ACC112 (cell line): ENCODE measurements around the gene STXBP6.

ENCODE experiments used
- H2AFZ ChIP-seq: fragments of 200-600 bp; sonication (generic); one replicate; pipeline ENCODE4 v1.6.0; 2017; ENCODE audit warnings: antibody characterized with exemption, low read length; ENCODE audit not compliant: unreplicated experiment
- H3K27ac ChIP-seq: fragments of 200-600 bp; sonication (generic); 2 replicates; pipeline ENCODE4 v1.5.1; 2014; ENCODE audit warnings: low read depth, mild to moderate bottlenecking, antibody characterized with exemption, low read length, moderate library complexity
- H3K27me3 ChIP-seq: fragments of 200-600 bp; sonication (generic); 2 replicates; pipeline ENCODE4 v1.6.1; 2014; ENCODE audit warnings: mild to moderate bottlenecking, antibody characterized with exemption, low read length, moderate library complexity, mixed read lengths; ENCODE audit not compliant: insufficient read depth
- H3K36me3 ChIP-seq: fragments of 200-600 bp; sonication (generic); 2 replicates; pipeline ENCODE4 v1.6.1; 2016; ENCODE audit warnings: mild to moderate bottlenecking, antibody characterized with exemption, low read length, moderate library complexity, mixed read lengths; ENCODE audit not compliant: insufficient read depth
- H3K4me1 ChIP-seq: fragments of 200-600 bp; sonication (generic); one replicate; pipeline ENCODE4 v1.6.1; 2016; ENCODE audit warnings: low read length, mixed read lengths; ENCODE audit not compliant: insufficient read depth, unreplicated experiment, control insufficient read depth
- H3K4me3 ChIP-seq: fragments of 200-600 bp; sonication (generic); 2 replicates; pipeline ENCODE4 v1.5.1; 2014; ENCODE audit warnings: mild to moderate bottlenecking, low read depth, low read length
- H3K79me2 ChIP-seq: fragments of 200-600 bp; sonication (generic); one replicate; pipeline ENCODE4 v1.6.0; 2016; ENCODE audit warnings: low read length; ENCODE audit not compliant: control insufficient read depth, unreplicated experiment, insufficient read depth

The STXBP6 gene

GRCh38 chr14:24999157-24999556 lies 50.8 kb downstream of the STXBP6 start:
- Histone ChIP-seq H2AFZ (no peak overlapping the region), H3K27me3 (no peaks in the 10 kb centered on the region)

GRCh38 chr14:24996930-24997725 lies 52.8 kb downstream of the STXBP6 start:
- Histone ChIP-seq H3K27me3 (no peaks in the 10 kb centered on the region), H3K4me1 (no peaks in the 10 kb centered on the region), H2AFZ (no peak overlapping the region), H3K27ac (no peak overlapping the region), H3K79me2 (no peaks in the 10 kb centered on the region), H3K36me3 (no peaks in the 10 kb centered on the region), H3K4me3 (no peak overlapping the region)

More at GRCh38 chr14:24999157-24999556, 50.8 kb downstream of the STXBP6 start:
- H3K79me2 ChIP-seq, result no peaks in the 10 kb centered on the region
- no peaks in the 10 kb centered on the region for H3K36me3 ChIP-seq
- no peak overlapping the region for H3K4me3 ChIP-seq
- peaks cover 10% of the 10 kb centered on the region for H3K4me1 ChIP-seq
- H3K27ac ChIP-seq, result no peak overlapping the region

- Histone ChIP-seq H3K79me2 (no peaks in the 10 kb centered on the region), H3K27me3 (no peaks in the 10 kb centered on the region), H3K36me3 (no peaks in the 10 kb centered on the region), H3K4me1 (no peaks in the 10 kb centered on the region), H2AFZ (no peak overlapping the region), H3K4me3 (no peak overlapping the region), H3K27ac (no peak overlapping the region)
Observed at GRCh38 chr14:24995016-24995415, 54.9 kb downstream of the STXBP6 start.

DNA sequence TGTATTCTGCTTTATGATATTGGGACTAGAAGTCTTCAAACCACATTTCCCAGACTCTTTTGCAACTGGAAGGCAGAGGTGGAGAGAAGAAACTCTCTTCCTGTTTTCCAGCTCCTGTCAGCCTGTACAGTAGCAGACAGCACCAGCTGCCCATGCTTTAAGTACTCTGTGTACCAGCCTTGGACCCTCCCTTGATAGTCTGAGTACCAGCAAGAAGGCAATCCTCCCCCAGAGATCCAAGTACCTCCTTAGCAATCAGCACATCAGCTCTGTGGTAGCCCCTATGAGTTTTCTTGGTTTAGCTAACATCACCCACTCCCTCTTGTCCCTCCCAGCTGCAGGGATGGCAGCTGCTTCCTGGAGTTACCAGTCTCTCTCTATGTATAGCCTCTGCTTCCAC lies 56.3 kb downstream of the STXBP6 start:
- H3K4me3 ChIP-seq, result no peak overlapping the region
- H3K79me2 ChIP-seq, result no peaks in the 10 kb centered on the region
- no peaks in the 10 kb centered on the region for H3K36me3 ChIP-seq
- no peak overlapping the region for H2AFZ ChIP-seq
- H3K27me3 ChIP-seq, result no peaks in the 10 kb centered on the region
- no peaks in the 10 kb centered on the region for H3K4me1 ChIP-seq
- H3K27ac ChIP-seq, result no peak overlapping the region

DNA sequence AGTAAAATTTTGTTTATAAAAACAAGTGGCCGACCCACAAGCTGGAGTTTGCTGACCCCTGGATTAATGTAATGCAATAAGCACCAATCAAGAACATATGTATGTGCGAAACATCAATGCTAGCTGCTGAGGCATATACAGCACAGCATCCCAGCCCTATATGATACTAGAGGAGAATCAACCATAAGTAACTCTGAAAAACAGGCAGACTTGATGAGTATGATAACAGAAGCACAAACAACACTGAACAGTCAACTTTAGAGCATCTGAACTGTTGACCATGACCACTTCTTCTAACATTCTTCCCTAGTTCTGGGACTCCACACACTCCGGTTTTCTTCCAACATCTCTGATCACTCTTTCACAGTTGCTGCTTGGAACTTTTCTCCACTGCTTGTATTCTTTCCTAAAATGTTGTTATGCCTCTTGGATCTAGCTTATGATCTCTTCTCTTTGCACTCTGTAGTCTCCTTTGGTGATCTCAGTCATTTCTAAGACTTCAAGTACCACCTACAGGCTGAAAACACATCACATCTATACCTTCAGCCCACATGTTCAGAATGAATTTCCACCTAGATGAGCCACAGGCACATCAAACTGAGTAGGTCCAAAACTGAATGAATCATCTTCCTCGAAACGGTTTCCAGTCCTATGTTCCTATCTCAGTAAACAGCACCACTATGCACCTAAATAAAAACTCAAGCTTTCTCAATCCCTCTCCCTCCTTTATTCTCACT lies 57.2 kb downstream of the STXBP6 start:
- no peaks in the 10 kb centered on the region for H3K4me1 ChIP-seq
- H3K27ac ChIP-seq, result no peak overlapping the region
- H2AFZ ChIP-seq, result no peak overlapping the region
- H3K36me3 ChIP-seq, result no peaks in the 10 kb centered on the region
- H3K27me3 ChIP-seq, result no peaks in the 10 kb centered on the region
- no peaks in the 10 kb centered on the region for H3K79me2 ChIP-seq
- no peak overlapping the region for H3K4me3 ChIP-seq

DNA sequence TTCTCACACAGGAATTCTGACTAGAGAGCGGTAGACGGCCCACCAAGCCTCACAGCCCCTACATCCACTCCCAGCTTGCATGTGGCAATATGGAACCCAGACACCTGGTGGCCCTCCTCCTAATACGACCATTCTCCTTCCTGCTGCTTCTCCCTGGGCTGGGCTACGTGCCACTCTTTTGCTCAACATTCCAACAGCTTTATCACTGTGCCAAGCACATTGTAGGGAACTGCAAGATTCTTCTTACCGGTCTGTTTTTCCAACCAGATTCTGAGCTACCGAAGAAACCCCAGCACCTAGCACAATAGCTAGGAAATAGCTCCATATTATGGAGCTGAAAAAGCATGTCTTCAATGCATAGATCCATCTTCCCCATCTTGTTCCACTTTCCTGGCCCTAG lies 58.1 kb downstream of the STXBP6 start:
- no peak overlapping the region for H2AFZ ChIP-seq
- H3K4me1 ChIP-seq, result no peaks in the 10 kb centered on the region
- no peak overlapping the region for H3K4me3 ChIP-seq
- no peaks in the 10 kb centered on the region for H3K27me3 ChIP-seq
- no peaks in the 10 kb centered on the region for H3K79me2 ChIP-seq
- H3K36me3 ChIP-seq, result no peaks in the 10 kb centered on the region
- H3K27ac ChIP-seq, result no peak overlapping the region

- no peaks in the 10 kb centered on the region for H3K79me2 ChIP-seq
- H3K27ac ChIP-seq, result no peak overlapping the region
- H3K4me3 ChIP-seq, result no peak overlapping the region
- no peak overlapping the region for H2AFZ ChIP-seq
- H3K27me3 ChIP-seq, result no peaks in the 10 kb centered on the region
- no peaks in the 10 kb centered on the region for H3K36me3 ChIP-seq
- no peaks in the 10 kb centered on the region for H3K4me1 ChIP-seq
Observed at GRCh38 chr14:24991288-24991687, 58.7 kb downstream of the STXBP6 start.

DNA sequence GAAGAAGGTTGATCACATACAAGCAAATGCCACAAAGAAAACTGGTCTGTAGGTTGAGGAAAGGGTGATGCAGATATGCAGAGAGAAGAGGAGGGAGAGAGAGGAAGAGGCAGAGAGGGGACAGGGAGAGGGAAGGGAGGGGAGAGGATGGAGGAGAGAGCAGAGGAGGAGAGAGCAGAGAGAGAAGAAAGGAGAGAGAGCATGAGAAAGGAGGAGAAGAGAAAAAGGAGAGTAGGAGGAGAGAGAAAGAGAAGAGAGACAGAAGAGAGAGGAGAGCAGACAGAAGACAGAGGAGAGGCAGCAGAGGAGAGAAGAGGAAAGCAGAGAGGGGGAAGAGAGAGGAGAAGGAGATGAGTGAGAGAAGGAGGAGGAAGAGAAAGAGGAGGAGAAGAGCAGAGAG lies 59.2 kb downstream of the STXBP6 start:
- H3K27ac ChIP-seq, result no peak overlapping the region
- no peak overlapping the region for H3K4me3 ChIP-seq
- no peaks in the 10 kb centered on the region for H3K36me3 ChIP-seq

DNA sequence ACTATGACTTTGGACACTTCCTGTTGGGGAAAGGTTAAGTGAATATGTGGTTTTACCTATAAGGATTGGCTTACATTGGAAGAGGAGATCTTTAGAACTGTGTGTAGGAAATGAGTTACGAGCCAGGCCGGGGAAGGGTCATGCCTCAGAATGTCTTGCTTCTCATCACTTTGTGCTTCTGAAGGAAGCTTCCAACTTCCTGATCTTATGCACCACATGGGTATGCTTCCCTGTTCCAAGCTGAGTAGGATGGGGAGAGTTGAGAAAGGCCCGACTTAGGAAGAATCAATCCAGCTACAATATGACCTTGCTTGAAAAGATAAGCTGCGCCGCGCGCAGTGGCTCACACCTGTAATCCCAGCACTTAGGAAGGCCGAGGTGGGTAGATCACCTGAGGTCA lies 59.9 kb downstream of the STXBP6 start:
- Histone ChIP-seq H3K27ac (no peak overlapping the region), H3K36me3 (no peaks in the 10 kb centered on the region), H3K27me3 (no peaks in the 10 kb centered on the region), H2AFZ (no peak overlapping the region), H3K79me2 (no peaks in the 10 kb centered on the region), H3K4me3 (no peak overlapping the region), H3K4me1 (no peaks in the 10 kb centered on the region)

More for the DNA sequence above, 59.2 kb downstream of the STXBP6 start:
- H3K79me2 ChIP-seq, result no peaks in the 10 kb centered on the region
- H3K27me3 ChIP-seq, result no peaks in the 10 kb centered on the region
- H3K4me1 ChIP-seq, result no peaks in the 10 kb centered on the region
- no peak overlapping the region for H2AFZ ChIP-seq

GRCh38 chr14:24988760-24989159 lies 61.2 kb downstream of the STXBP6 start:
- H3K27me3 ChIP-seq, result no peaks in the 10 kb centered on the region
- no peaks in the 10 kb centered on the region for H3K79me2 ChIP-seq
- H3K36me3 ChIP-seq, result no peaks in the 10 kb centered on the region
- H3K27ac ChIP-seq, result no peak overlapping the region
- H2AFZ ChIP-seq, result no peak overlapping the region
- no peak overlapping the region for H3K4me3 ChIP-seq
- no peaks in the 10 kb centered on the region for H3K4me1 ChIP-seq
